GM18861 (cell line): ENCODE data around the gene TMEM63B.
"Not testable (repeated sequence)": the region's sequence is repeated elsewhere in the genome, so short reads cannot be mapped to it uniquely, and the experiment has no call there.

Experiments
- ATAC-seq: cut with Tn5 transposase; IDR thresholded peaks from one replicate; pipeline ENCODE4 v1.9.1; 2021; ENCODE audit not compliant: unreplicated experiment

Gene TMEM63B

DNA sequence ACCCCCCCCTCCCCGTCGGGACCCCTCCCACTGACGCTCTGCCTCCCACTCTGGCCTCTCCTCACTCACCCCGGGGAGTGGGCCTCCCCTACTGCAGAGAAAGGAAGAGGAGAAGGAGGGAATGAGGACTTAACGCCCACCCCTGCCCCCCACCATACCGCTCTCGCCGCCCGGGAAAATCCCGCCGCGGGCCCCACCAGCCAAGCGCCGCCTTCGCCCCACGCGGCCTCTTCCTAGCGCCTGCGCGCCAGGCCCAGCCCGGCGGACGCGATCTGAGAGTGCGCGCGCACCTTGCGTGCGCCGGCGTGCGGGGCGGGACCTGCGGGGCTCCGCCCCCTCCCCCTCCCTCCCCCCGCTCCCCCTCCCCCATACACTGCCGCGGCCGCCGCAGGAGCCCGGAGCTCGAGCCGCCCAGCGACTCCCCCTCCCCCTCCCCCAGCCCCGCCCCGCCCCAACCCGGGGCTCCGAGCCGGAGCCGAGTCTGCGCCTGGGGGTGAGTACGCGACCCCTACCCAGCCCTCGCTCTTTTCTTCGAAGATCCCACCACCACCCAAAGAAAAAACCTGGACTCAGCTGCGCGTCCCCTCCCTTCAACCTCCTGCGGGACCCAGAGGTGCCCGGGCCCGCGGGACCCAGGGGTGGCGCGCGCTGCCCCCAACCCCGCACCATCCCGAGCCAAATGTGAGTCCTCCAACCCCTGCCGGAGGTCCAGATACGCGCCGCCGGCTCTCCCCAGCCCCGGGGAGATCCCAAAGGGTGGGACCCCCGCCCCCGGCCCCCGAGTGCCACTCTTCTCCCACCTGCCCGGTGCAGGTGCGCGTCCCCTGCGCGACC, at the start of gene TMEM63B, which contains the start of gene MRPL14:
TMEM63B (plus strand) TSS at position 369 of the 834 bp plus-strand sequence. CDS start 7,031 bp downstream, outside the sequence.
MRPL14 (minus strand) TSS at position 267 of the 834 bp plus-strand sequence. CDS start 10,841 bp downstream, outside the sequence.
- peak; percentile 38 for ATAC-seq

DNA sequence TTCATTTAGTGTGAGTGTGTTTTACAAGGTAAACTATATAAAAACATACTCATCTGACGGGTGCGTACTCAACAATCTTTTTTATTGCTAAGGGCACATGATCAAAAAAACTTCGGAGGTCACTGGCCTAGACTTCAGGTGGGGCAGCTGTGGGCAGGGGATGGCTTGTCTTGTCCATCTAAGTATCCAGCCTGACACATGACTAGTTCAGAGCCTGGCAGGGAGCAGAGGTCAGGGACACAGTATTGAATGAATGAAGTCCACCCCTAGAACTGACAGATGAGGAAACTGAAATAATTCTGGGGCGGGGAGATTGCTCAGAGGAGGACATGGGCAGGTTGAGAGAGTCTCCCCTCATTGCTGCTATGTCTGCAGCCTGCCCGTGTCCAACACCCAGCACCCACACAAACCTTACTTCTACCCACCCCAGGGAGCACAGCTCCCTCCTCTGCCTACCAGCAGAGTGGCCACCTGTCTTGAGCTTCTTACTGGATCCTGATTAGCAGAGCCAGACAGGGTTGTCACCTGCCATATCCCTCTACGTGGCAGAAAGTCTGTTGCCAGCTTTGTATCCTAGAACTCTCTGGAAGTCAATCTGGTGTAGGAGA, 49.0 kb upstream of the TMEM63B start:
- ATAC-seq = no peak

- no peak for ATAC-seq
These were observed 48.3 kb upstream of the TMEM63B start for GRCh38 chr6:44078827-44079671.

GRCh38 chr6:44079672-44080071, 47.7 kb upstream of the TMEM63B start:
- no peak for ATAC-seq

DNA sequence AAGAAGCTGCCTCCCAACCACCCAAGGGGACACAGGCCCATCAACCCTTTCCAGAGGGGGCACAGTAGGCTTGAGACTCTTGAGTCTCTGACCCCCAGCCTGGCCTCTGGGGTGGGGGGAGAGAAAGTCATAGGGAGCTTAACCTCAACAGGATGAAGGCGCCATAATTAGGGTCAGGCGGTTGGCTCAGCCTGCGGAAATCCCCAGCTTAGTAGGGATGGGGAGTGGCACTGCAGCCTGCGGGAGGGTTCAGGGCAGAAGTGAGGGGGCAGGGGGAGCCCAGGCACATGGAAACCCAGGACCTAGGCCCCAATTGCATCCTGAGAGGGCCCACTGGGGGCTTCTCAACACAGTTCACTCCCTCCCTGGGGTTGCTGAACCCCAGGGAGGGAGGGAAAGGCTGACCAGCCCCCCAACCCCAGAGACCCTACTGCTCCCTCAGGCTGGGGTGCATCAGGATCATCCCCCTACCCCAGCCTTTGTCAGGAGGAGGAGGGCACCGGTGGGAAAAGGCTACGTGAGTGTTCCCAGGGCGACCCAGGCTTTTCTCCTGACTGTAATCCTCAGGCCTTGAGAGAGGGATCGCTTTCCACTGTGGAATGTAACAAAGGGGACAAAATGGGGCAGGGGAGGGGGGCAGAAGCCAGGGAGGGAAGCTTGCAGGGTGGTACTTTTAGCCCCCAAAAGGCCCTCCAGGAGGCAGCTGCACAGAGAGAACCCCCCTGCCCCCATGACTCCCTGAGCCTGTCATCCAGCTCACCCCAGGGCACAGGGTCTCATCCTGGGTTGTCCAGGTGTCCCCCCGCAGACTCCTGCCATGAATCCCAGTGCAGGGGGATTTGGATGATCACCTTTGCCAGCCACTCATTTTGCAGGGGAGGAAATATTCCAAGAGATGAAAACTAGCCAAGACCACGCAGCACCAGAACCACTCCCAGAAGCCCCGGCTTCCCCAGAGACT, 46.5 kb upstream of the TMEM63B start:
- no peak for ATAC-seq

- no peak for ATAC-seq
These were observed 45.6 kb upstream of the TMEM63B start for GRCh38 chr6:44081753-44082152.

- ATAC-seq = no peak
These were observed 44.5 kb upstream of the TMEM63B start for GRCh38 chr6:44082872-44083321.

GRCh38 chr6:44084231-44085014, 42.9 kb upstream of the TMEM63B start:
- ATAC-seq = no peak

GRCh38 chr6:44085219-44085618, 42.1 kb upstream of the TMEM63B start:
- ATAC-seq = no peak

- no peak for ATAC-seq
These were observed 40.3 kb upstream of the TMEM63B start for GRCh38 chr6:44086931-44087574.

GRCh38 chr6:44087623-44088022, 39.7 kb upstream of the TMEM63B start:
- no peak for ATAC-seq

DNA sequence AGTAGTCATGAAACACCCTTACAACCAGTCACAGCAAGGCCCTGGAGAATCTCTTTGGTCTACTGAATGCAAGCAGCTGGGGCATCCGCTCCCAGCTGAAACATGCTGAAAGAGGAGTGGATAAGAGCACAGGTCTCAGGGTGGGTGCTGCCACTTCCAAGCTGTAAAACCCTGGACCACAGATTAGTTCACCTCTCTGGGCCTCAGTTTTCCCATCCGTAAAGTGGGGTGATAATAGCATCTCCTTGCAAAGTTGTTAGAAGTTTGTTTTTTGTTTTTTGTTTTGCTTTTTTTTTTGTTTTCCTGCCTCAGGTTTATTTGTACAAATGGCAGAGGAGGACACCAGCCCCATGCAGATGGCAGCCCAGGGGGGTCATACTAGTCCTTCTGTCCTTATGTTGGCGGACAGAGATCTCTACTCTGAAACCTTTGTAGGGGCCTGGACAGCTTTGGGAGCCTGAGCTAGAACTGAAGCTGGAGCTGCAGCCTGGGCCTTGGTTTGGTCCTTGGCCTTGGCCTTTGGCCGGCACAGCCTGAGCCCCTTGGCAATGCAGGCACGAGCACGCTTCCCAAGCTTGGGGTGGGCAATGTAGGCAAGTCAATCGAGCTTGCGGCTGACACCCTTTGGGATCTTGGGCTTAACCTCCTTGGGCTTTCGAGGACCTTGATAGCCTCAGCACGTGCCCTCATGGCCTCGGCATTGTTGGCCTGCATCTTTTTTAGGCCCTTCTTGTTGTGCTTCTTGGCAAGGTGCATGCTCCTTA, 38.3 kb upstream of the TMEM63B start:
- no peak for ATAC-seq

DNA sequence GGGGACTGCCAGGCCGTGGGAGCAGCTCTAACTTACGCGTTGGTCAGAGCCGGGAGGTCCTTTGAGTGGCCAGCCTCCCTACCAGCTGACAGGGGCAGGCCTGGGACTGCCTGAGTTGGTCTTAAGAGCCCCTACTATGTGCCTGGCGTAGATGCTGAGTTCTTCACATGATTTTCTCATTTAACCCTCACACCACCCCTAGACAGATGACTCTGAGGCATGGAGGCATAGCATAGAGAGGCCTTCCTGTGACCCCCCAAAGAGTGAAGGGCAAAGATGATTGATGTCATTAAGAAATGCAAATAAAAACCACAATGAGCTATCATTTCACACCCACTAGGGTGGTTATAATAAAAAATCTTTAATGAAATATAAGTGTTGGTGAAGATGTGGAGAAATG, 36.9 kb upstream of the TMEM63B start:
- no peak for ATAC-seq

GRCh38 chr6:44091356-44091755, 36.0 kb upstream of the TMEM63B start:
- not testable (repeated sequence) for ATAC-seq

DNA sequence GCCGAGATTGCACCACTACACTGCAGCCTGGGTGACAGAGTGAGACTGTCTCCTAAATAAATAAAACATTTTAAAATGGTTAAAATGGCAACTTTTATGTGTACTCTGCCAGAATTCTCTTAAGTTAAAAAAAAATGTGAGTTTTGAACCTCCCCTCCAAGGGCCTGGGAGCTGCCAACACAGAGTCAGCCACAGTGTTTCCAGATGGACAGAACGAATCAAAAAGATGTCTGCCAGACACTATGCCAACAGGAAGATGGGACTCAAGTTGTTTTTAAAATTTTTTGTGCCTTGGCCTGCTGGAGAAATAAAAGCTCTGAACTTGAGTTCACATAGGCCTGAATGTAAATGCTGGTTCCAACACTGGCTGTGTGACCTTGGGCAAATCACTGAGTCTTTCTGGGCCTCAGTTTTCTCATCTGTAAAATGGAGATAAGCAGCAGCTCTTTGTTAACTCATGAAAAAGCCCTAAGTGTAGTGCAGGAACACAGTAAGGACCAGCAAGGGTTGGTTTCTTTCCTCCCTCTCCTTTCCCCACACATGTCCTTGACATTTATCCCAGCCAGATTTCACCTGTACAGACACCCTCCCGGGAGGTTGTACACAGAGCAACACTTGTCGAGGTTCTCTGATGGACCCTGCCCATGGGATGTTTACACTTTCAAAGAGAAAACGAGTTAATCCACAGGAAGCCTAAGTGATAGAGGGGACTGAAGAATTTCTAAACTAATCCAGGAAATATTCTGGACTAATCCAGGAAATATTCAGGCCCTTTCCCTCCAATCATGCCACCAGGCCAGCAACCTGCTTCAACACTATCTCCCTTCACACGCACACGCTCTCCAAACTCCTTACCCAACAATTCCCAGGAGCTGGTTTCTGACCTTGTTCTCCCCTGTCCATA, 35.1 kb upstream of the TMEM63B start:
- ATAC-seq = no peak

DNA sequence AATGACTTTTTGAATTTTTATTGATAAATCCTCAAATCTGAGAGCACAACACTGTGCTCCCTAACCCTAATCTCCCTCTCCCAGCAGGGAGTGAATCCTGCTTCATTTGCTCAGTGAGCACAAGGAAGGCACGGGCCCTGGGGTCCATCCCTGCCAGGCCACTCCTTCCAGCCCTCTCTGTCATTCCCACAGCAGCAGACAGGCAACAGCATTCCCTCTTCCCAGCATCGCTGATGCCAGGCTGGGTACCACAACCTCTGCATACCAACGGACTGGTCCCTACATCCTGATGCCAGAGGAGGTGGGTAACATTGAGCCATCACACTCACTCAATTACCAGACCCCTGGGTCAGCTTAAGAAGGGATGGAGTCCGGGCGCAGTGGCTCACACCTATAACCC, 34.3 kb upstream of the TMEM63B start:
- no peak for ATAC-seq

DNA sequence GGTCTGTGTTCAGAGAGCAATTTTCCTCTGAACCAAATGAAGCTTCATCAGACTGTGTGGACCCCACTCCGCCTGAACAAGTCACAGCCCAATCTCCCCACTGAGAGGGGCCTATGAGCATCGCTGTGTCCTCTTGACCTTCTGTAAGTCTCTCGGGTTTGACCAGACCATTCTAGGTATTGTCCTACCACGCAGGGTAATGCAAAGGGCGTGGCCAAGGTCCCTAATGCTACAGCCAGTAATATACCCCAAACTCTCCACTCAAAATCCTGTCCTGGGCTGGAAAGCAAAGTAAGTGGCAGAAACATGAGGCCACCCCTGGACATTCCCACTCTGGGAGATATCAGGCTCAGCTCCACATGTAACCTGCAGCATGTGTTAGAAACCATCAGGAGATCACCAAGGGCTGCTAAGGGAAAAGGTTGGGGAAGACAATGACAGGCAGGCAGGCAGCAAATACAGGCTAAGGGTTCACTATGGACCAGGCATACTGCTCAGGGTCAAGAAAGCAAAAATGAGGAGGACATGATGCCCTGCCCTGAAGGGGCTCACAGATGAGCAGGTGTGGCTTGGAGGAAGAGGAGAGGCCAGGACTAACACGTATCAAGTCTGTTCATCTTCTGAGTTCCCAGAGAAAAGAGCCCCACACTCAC, 33.5 kb upstream of the TMEM63B start:
- no peak for ATAC-seq
